Vagina (tissue), 2 donors: ENCODE data around the gene KCNQ4. TPM values are rescaled to one million over a fixed set of nuclear protein-coding genes. Genes with fewer than 3 reads are reported as not detected.

Experiments used
- DNase-seq, 2 donors: peaks; one replicate each; pipeline ENCODE4 v3.0.0-alpha.2; 2017; ENCODE audit errors: extremely low spot score in 2 of 2
- H3K27ac ChIP-seq: fragments of 200-600 bp; sonication (generic); one replicate; pipeline ENCODE4 v1.5.1; 2019
- H3K27me3 ChIP-seq: fragments of 200-600 bp; sonication (generic); one replicate; pipeline ENCODE4 v1.5.1; 2019
- H3K36me3 ChIP-seq, 2 donors: fragments of 200-600 bp; sonication (generic); one replicate each; pipeline ENCODE4 v1.5.1; 2017 to 2019
- H3K4me1 ChIP-seq: fragments of 200-600 bp; sonication (generic); one replicate; pipeline ENCODE4 v1.5.1; 2019
- H3K4me3 ChIP-seq, 2 donors: fragments of 200-600 bp; sonication (generic); 1 replicate in 1 of 2; 2 replicates in 1 of 2; pipeline ENCODE4 v1.5.1; 2016 to 2019
- H3K9me3 ChIP-seq: fragments of 200-600 bp; sonication (generic); one replicate; pipeline ENCODE4 v1.5.1; 2019
- POLR2A ChIP-seq, 2 donors: fragments of 450-650 bp; IDR thresholded peaks; one replicate each; pipeline ENCODE4 v1.6.1; 2017; ENCODE audit warnings: antibody characterized with exemption in 2 of 2, mild to moderate bottlenecking in 2 of 2, moderate library complexity in 2 of 2
- POLR2AphosphoS5 ChIP-seq, 2 donors: sonication (generic); formaldehyde crosslinking; IDR thresholded peaks; one replicate each; pipeline ENCODE4 v1.9.0; 2017; ENCODE audit warnings: antibody characterized with exemption in 2 of 2, mild to moderate bottlenecking in 2 of 2, low read depth in 1 of 2; ENCODE audit not compliant: insufficient read depth in 1 of 2
- intact Hi-C: fragments of 100-400 bp; cut with DNase I; formaldehyde crosslinking; loops from one replicate; pipeline ENCODE4 v1.15.1; 2023
- total RNA-seq: library from RNA; depleted of rRNA; stranded (reverse); fragments of >200 nt; gene quantifications from one replicate; pipeline ENCODE4 v1.2.3, GENCODE V29; 2016
- TF ChIP-seq, protein P1 (sequence below), 3 experiments: fragments of 450-650 bp in 2 of 3; fragments of 200-600 bp in 1 of 3; sonication (generic) in 1 of 3; IDR thresholded peaks; one replicate each; pipeline ENCODE4 v1.5.1; 2017 to 2019; ENCODE audit warnings: antibody characterized with exemption in 3 of 3, mild to moderate bottlenecking in 2 of 3, moderate library complexity in 2 of 3

Gene KCNQ4
- total RNA-seq, 1 donor from 2014 or later: 2.0 TPM

GRCh38 chr1:40853885-40854170 is 70.2 kb downstream of the KCNQ4 start:
- Histone ChIP-seq H3K36me3 (no peaks in the 10 kb centered on the region), H3K4me1 (no peaks in the 10 kb centered on the region), H3K27me3 (no peaks in the 10 kb centered on the region), H3K27ac (no peak overlapping the region), H3K9me3 (no peaks in the 10 kb centered on the region), H3K4me3 (no peak overlapping the region)
- TF ChIP-seq, protein P1, sequence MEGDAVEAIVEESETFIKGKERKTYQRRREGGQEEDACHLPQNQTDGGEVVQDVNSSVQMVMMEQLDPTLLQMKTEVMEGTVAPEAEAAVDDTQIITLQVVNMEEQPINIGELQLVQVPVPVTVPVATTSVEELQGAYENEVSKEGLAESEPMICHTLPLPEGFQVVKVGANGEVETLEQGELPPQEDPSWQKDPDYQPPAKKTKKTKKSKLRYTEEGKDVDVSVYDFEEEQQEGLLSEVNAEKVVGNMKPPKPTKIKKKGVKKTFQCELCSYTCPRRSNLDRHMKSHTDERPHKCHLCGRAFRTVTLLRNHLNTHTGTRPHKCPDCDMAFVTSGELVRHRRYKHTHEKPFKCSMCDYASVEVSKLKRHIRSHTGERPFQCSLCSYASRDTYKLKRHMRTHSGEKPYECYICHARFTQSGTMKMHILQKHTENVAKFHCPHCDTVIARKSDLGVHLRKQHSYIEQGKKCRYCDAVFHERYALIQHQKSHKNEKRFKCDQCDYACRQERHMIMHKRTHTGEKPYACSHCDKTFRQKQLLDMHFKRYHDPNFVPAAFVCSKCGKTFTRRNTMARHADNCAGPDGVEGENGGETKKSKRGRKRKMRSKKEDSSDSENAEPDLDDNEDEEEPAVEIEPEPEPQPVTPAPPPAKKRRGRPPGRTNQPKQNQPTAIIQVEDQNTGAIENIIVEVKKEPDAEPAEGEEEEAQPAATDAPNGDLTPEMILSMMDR (IDR thresholded peaks at IDR 0.05): no peak
- TF ChIP-seq POLR2AphosphoS5 (IDR thresholded peaks at IDR 0.05; ENCODE audit: insufficient read depth in 1 of 2, low read depth in 1 of 2) (no peak), POLR2A (IDR thresholded peaks at IDR 0.05) (no peak)
- intact Hi-C loops: no loop called here
- no peak for DNase-seq

- no peak for DNase-seq
- Histone ChIP-seq H3K27ac (no peak overlapping the region), H3K4me3 (no peak overlapping the region), H3K4me1 (peaks cover 4% of the 10 kb centered on the region), H3K27me3 (no peaks in the 10 kb centered on the region), H3K36me3 (no peaks in the 10 kb centered on the region), H3K9me3 (no peaks in the 10 kb centered on the region)
- TF ChIP-seq POLR2AphosphoS5 (IDR thresholded peaks at IDR 0.05; ENCODE audit: insufficient read depth in 1 of 2, low read depth in 1 of 2): no peak
- TF ChIP-seq, protein P1 (IDR thresholded peaks at IDR 0.05): no peak
- intact Hi-C loops: no loop called here
Measured at GRCh38 chr1:40855513-40855912, 71.9 kb downstream of the KCNQ4 start.

DNA sequence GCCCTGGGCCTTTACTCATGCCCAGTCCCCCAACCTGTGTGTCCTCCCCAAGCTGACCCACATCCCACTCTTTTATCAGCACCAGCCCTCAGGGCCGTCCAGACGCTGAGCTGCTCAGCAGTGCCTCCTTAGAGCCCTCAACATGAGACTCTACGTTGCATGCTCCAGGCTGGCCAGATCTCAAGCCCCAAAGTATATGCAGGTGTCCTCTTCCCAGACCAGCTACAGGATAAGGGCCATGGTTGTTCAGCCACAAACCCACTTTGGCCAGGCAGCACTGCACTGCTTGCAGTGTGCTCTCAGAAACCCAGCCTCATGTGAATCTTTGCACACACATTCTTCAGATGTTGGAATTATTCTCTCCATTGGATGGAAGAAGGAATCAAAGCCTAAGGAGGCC is 72.5 kb downstream of the KCNQ4 start:
- Histone ChIP-seq H3K36me3 (no peaks in the 10 kb centered on the region), H3K4me1 (peaks cover 10% of the 10 kb centered on the region), H3K27me3 (no peaks in the 10 kb centered on the region), H3K4me3 (no peak overlapping the region), H3K9me3 (no peaks in the 10 kb centered on the region), H3K27ac (no peak overlapping the region)
- DNase-seq: no peak
- intact Hi-C loops: no loop called here
- TF ChIP-seq, protein P1 (IDR thresholded peaks at IDR 0.05): no peak
- TF ChIP-seq POLR2A (IDR thresholded peaks at IDR 0.05) (no peak), POLR2AphosphoS5 (IDR thresholded peaks at IDR 0.05; ENCODE audit: insufficient read depth in 1 of 2, low read depth in 1 of 2) (no peak)

- TF ChIP-seq, protein P1 (IDR thresholded peaks at IDR 0.05): no peak
- TF ChIP-seq POLR2AphosphoS5 (IDR thresholded peaks at IDR 0.05; ENCODE audit: insufficient read depth in 1 of 2, low read depth in 1 of 2): no peak
- no peak for TF ChIP-seq POLR2A (IDR thresholded peaks at IDR 0.05)
- intact Hi-C loops: no loop called here
- no peaks in the 10 kb centered on the region for H3K36me3 ChIP-seq
- H3K9me3 ChIP-seq: no peaks in the 10 kb centered on the region
- H3K4me1 ChIP-seq: peaks cover 13% of the 10 kb centered on the region
- no peak overlapping the region for H3K4me3 ChIP-seq
- H3K27ac ChIP-seq: no peak overlapping the region
- H3K27me3 ChIP-seq: no peaks in the 10 kb centered on the region
- DNase-seq: no peak
Measured at GRCh38 chr1:40856656-40857302, 73.2 kb downstream of the KCNQ4 start.

DNA sequence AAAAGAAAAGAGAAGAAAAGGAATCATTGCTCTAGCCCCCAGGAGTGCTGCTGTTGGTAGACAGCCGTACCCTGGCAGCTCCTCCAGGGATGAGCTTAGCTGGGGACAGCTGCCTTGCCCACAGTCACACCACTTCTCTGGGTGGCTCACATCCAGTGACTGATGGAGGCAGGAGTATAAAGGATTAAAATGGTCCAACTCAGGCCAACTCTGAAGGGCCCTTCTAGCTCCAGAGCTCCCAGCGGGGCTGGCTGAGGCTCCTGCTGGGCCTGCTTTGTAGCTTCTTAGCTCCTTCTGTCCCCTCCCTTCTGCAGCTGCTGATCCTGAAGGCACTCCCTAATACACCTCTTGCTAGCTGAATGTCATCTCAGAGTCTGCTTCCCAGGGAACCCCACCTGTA is 74.2 kb downstream of the KCNQ4 start:
- Histone ChIP-seq H3K4me1 (peaks cover 16% of the 10 kb centered on the region), H3K9me3 (no peaks in the 10 kb centered on the region), H3K27ac (no peak overlapping the region), H3K4me3 (no peak overlapping the region), H3K36me3 (no peaks in the 10 kb centered on the region), H3K27me3 (no peaks in the 10 kb centered on the region)
- DNase-seq: no peak
- TF ChIP-seq, protein P1 (IDR thresholded peaks at IDR 0.05): no peak
- no peak for TF ChIP-seq POLR2A (IDR thresholded peaks at IDR 0.05)
- no peak for TF ChIP-seq POLR2AphosphoS5 (IDR thresholded peaks at IDR 0.05; ENCODE audit: insufficient read depth in 1 of 2, low read depth in 1 of 2)
- intact Hi-C loops: no loop called here
